ENCODE measurements around the gene TRABD2A. TPM values are rescaled to one million over a fixed set of nuclear protein-coding genes. Genes with fewer than 3 reads are reported as not detected.
A peak's percentile ranks its signal among the peaks of the same experiment; 100 is the strongest.

The TRABD2A gene
- total RNA-seq, 3 donors from 2014 or later (not counting 1 experiment from before 2014, with no cell fraction given) = 1.4 to 6.3 (median 6.3) TPM

DNA sequence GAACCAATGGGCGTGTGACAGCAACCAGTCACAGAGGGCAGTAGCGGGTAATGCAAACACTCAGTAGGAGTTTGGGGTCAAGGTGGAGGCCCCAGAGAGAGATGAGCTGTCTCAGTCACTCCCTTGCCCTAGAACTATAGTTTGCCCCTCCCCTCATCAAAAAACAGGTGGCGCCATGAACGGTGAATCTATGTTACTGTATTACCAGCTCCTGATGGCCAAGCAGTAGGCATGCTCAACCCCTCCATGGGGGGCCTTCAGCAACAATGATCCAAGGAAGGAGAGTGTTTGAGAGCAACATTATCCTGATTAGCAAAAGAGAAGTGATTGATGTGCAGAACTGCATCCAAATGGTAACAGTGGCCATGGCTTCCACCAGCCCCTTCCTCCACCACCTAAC lies 30.4 kb downstream of the TRABD2A start:
- Mint-ChIP-seq H3K27me3 (ENCODE audit: low read depth in 2 of 2) (no peaks in the 10 kb centered on the region), H3K9me3 (no peaks in the 10 kb centered on the region), H3K4me3 (no peak overlapping the region), H3K27ac (no peak overlapping the region), H3K4me1 (peaks cover 60 to 61% of the 10 kb centered on the region in 2 donors), H3K36me3 (peaks cover 8% of the 10 kb centered on the region)
- TF ChIP-seq, protein P1, sequence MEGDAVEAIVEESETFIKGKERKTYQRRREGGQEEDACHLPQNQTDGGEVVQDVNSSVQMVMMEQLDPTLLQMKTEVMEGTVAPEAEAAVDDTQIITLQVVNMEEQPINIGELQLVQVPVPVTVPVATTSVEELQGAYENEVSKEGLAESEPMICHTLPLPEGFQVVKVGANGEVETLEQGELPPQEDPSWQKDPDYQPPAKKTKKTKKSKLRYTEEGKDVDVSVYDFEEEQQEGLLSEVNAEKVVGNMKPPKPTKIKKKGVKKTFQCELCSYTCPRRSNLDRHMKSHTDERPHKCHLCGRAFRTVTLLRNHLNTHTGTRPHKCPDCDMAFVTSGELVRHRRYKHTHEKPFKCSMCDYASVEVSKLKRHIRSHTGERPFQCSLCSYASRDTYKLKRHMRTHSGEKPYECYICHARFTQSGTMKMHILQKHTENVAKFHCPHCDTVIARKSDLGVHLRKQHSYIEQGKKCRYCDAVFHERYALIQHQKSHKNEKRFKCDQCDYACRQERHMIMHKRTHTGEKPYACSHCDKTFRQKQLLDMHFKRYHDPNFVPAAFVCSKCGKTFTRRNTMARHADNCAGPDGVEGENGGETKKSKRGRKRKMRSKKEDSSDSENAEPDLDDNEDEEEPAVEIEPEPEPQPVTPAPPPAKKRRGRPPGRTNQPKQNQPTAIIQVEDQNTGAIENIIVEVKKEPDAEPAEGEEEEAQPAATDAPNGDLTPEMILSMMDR (IDR thresholded peaks at IDR 0.05) = no peak
- Histone ChIP-seq H3K4me3 (ENCODE audit: low read length) (no peak overlapping the region), H3K27ac (ENCODE audit: low read length) (no peak overlapping the region), H3K36me3 (ENCODE audit: control insufficient read depth, insufficient read depth, low read length) (no peaks in the 10 kb centered on the region), H3K4me1 (ENCODE audit: control insufficient read depth, insufficient read depth, low read length) (peaks cover 56% of the 10 kb centered on the region), H3K27me3 (ENCODE audit: control insufficient read depth, insufficient read depth, low read length) (no peaks in the 10 kb centered on the region), H3K9me3 (ENCODE audit: control insufficient read depth, insufficient read depth, low read length) (no peaks in the 10 kb centered on the region)
- no peak for ATAC-seq
- intact Hi-C loops (cut with micrococcal nuclease) = no loop called here
- DNase-seq = no peak
- WGBS (ENCODE audit: insufficient coverage) = 99% methylated on average over 4 of the region's 4 CpGs

DNA sequence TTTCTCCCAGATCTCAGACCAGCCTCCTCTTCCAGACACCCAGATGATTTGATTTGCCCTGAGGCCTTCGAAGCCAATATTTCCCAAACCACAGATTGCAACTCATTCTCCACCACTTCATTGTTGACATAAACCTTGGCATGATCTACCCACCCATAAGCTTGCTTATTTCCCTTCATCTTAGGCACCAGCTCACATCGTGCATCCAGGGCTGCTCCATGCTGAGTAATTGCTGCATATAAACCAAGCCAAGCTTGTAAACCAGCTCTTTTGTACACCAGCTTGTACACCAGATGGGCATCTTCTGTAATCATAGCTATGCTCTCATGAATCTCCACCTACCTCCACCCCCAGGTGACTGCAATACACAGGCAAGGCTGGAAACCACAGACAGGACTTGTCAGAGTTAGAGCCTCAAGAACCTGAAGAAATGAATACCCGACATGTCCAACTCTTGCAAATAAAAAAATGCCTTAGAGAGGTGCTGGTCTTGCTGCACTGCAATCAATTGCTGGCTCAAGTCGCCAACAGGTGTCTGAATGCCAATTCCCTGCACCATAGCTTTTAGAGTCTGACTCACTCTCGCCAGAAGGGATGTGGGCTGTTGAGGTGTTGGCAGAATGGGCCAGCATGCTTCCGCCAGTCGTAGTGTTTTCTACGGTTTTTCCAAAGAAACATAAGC lies 31.5 kb downstream of the TRABD2A start:
- TF ChIP-seq, protein P1 (IDR thresholded peaks at IDR 0.05) = no peak
- Mint-ChIP-seq H3K27me3 (ENCODE audit: low read depth in 2 of 2) (no peaks in the 10 kb centered on the region), H3K4me3 (peak overlapping the region; percentile 17), H3K4me1 (peaks cover 63 to 67% of the 10 kb centered on the region in 2 donors), H3K36me3 (peaks cover 8% of the 10 kb centered on the region), H3K27ac (peak overlapping the region; percentile 50 to 73), H3K9me3 (no peaks in the 10 kb centered on the region)
- H3K27ac ChIP-seq (ENCODE audit: low read length) = peak overlapping the region; percentile 11
- ATAC-seq = peak in 2 of 3 donors; percentile 60 to 65
- no peaks in the 10 kb centered on the region for H3K9me3 ChIP-seq (ENCODE audit: control insufficient read depth, insufficient read depth, low read length)
- 72% methylated on average over 8 of the region's 8 CpGs for WGBS (ENCODE audit: insufficient coverage)
- no peaks in the 10 kb centered on the region for H3K36me3 ChIP-seq (ENCODE audit: control insufficient read depth, insufficient read depth, low read length)
- no peak overlapping the region for H3K4me3 ChIP-seq (ENCODE audit: low read length)
- peak in 1 of 2 donors; percentile 68 for DNase-seq
- peaks cover 67% of the 10 kb centered on the region for H3K4me1 ChIP-seq (ENCODE audit: control insufficient read depth, insufficient read depth, low read length)
- no peaks in the 10 kb centered on the region for H3K27me3 ChIP-seq (ENCODE audit: control insufficient read depth, insufficient read depth, low read length)
- intact Hi-C loops (cut with micrococcal nuclease) = no loop called here

DNA sequence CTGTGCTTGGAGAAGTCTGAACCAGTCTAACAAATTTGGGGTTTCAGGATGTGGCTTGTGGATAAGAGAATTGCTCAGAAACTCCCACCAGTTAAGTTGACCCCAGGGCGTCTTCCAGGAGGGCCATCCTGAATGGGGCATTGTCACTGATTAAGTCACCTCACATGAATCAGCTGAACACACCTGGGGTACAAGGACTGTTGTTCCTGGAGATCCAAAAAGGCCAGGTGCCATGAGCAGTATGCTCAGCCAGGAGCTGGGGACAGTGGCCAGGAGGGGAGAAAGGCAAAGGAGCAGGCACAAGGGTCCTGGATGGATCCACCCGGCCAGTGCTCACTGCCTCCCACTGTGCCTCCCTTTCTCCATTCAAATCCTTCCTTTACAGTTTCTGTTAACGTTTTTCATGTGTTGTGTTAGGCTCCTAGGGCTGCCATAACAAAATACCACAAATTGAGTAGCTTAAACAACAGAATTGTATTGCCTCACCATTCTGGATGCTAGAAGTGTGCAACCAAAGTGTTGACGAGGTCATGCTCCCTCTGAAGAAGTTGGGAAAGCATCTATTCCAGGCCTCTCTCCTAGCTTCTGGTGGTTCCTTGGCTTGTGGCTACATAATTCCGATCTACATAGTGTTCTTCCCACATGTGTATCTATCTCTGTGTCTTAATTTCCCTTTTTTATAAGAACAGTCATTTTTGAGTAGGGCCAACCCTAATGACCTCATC lies 33.4 kb downstream of the TRABD2A start:
- WGBS (ENCODE audit: insufficient coverage) = 90% methylated on average over 5 of the region's 5 CpGs
- Mint-ChIP-seq H3K4me1 (peaks cover 73 to 76% of the 10 kb centered on the region in 2 donors), H3K4me3 (peak overlapping the region; percentile 57), H3K27me3 (ENCODE audit: low read depth in 2 of 2) (no peaks in the 10 kb centered on the region), H3K36me3 (no peaks in the 10 kb centered on the region), H3K9me3 (no peaks in the 10 kb centered on the region), H3K27ac (peak overlapping the region; percentile 88 to 95)
- H3K36me3 ChIP-seq (ENCODE audit: control insufficient read depth, insufficient read depth, low read length) = no peaks in the 10 kb centered on the region
- H3K27me3 ChIP-seq (ENCODE audit: control insufficient read depth, insufficient read depth, low read length) = no peaks in the 10 kb centered on the region
- intact Hi-C loops (cut with micrococcal nuclease) = loop anchor here (2.0 kb wide), 1 partner anchor 65 kb away; no protein-coding TSS in a partner anchor
- TF ChIP-seq, protein P1 (IDR thresholded peaks at IDR 0.05) = no peak
- no peak for DNase-seq
- no peaks in the 10 kb centered on the region for H3K9me3 ChIP-seq (ENCODE audit: control insufficient read depth, insufficient read depth, low read length)
- H3K27ac ChIP-seq (ENCODE audit: low read length) = peak overlapping the region; percentile 83
- ATAC-seq = no peak
- no peak overlapping the region for H3K4me3 ChIP-seq (ENCODE audit: low read length)
- H3K4me1 ChIP-seq (ENCODE audit: control insufficient read depth, insufficient read depth, low read length) = peaks cover 81% of the 10 kb centered on the region

Data from natural killer cell (primary cell).